ENCODE data around the gene STAT3.

DNA sequence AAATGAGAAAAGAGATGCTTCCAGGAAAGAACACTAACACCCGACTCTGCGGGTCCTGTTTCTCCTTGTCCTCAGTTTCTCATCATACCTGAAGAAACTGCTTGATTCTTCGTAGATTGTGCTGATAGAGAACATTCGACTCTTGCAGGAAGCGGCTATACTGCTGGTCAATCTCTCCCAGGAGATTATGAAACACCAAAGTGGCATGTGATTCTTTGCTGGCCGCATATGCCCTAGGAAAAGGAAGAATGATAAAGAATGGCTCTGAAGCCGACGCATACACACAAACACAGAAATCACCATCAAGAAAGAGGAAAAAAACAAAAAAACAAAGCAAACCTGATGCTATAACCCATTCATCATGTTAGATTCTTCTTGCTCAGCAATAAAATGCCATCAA, 41.8 kb downstream of the STAT3 start:
- TF ChIP-seq, protein P1, sequence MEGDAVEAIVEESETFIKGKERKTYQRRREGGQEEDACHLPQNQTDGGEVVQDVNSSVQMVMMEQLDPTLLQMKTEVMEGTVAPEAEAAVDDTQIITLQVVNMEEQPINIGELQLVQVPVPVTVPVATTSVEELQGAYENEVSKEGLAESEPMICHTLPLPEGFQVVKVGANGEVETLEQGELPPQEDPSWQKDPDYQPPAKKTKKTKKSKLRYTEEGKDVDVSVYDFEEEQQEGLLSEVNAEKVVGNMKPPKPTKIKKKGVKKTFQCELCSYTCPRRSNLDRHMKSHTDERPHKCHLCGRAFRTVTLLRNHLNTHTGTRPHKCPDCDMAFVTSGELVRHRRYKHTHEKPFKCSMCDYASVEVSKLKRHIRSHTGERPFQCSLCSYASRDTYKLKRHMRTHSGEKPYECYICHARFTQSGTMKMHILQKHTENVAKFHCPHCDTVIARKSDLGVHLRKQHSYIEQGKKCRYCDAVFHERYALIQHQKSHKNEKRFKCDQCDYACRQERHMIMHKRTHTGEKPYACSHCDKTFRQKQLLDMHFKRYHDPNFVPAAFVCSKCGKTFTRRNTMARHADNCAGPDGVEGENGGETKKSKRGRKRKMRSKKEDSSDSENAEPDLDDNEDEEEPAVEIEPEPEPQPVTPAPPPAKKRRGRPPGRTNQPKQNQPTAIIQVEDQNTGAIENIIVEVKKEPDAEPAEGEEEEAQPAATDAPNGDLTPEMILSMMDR (IDR thresholded peaks at IDR 0.05), result no peak
- TF ChIP-seq POLR2A (IDR thresholded peaks at IDR 0.05) (no peak), EP300 (IDR thresholded peaks at IDR 0.05) (no peak)

Measured in sigmoid colon (tissue), 4 donors.